B cell (primary cell): ENCODE results near the gene AADAT. TPM values are rescaled to one million over a fixed set of nuclear protein-coding genes. Genes with fewer than 3 reads are reported as not detected.

Experiments
- ATAC-seq: fragments of 200-7000 bp; cut with Tn5 transposase; one replicate; pipeline ENCODE4 v1.10.0; 2021; ENCODE audit warnings: low read depth, mild to moderate bottlenecking, moderate number of reproducible peaks, moderate library complexity
- CTCF ChIA-PET: fragments of 350-600 bp; sonication (Branson Sonifier 250); formaldehyde crosslinking; loops from one replicate; lab custom pipeline; 2021; ENCODE audit warnings: antibody characterized with exemption, inconsistent platforms; lab: Charles Lee
- POLR2A ChIA-PET: fragments of 350-600 bp; sonication (Branson Sonifier 250); formaldehyde crosslinking; loops from one replicate; lab custom pipeline; 2021; ENCODE audit warnings: antibody characterized with exemption; lab: Charles Lee
- DNase-seq: peaks from one replicate; pipeline ENCODE4 v3.0.0; 2013
- H2AFZ ChIP-seq: 2 replicates; pipeline ENCODE4 v1.6.1; 2012; ENCODE audit warnings: mild to moderate bottlenecking, low read depth, low read length; ENCODE audit not compliant: insufficient read depth, poor library complexity, severe bottlenecking
- H3K27ac ChIP-seq, 2 donors: 1 replicate in 1 of 2; 2 replicates in 1 of 2; pipeline ENCODE4 v1.5.1; 2012 to 2013; ENCODE audit warnings: low read length in 2 of 2, mild to moderate bottlenecking in 2 of 2, moderate library complexity in 1 of 2
- H3K27me3 ChIP-seq, 4 experiments: fragments of 200-600 bp in 1 of 4; sonication (generic) in 1 of 4; replicated peaks in 1 of 4; 1 replicate in 2 of 4; 2 replicates in 2 of 4; pipeline versions ENCODE4 v1.6.1 to v1.7.0; 2013 to 2016; ENCODE audit warnings: low read length in 3 of 4, mild to moderate bottlenecking in 2 of 4, mixed read lengths in 1 of 4, moderate library complexity in 1 of 4; ENCODE audit not compliant: insufficient read depth in 4 of 4, control insufficient read depth in 3 of 4; ENCODE audit errors: control extremely low read depth in 1 of 4
- H3K36me3 ChIP-seq, 2 experiments: replicated peaks in 1 of 2; 1 replicate in 1 of 2; 2 replicates in 1 of 2; pipeline versions ENCODE4 v1.6.1 to v1.7.1; 2013; ENCODE audit warnings: low read length in 1 of 2; ENCODE audit not compliant: insufficient read depth in 2 of 2, control insufficient read depth in 1 of 2; ENCODE audit errors: control extremely low read depth in 1 of 2, extremely low read depth in 1 of 2
- H3K4me1 ChIP-seq, 2 donors: fragments of 200-600 bp in 1 of 2; sonication (generic) in 1 of 2; 1 replicate in 1 of 2; 2 replicates in 1 of 2; pipeline versions ENCODE4 v1.5.1 to v1.6.1; 2013 to 2017; ENCODE audit warnings: low read length in 2 of 2; ENCODE audit not compliant: control insufficient read depth in 2 of 2, insufficient read depth in 2 of 2
- H3K4me2 ChIP-seq: replicated peaks from 2 replicates; pipeline ENCODE3; 2012; ENCODE audit warnings: mild to moderate bottlenecking, low read depth, low read length; ENCODE audit not compliant: poor library complexity, severe bottlenecking
- H3K4me3 ChIP-seq, 5 experiments: fragments of 200-600 bp in 1 of 5; sonication (generic) in 1 of 5; 1 replicate in 3 of 5; 2 replicates in 2 of 5; pipeline versions ENCODE4 v1.5.1 to v1.7.0; 2011 to 2016; ENCODE audit warnings: low read length in 4 of 5, mild to moderate bottlenecking in 4 of 5, low read depth in 2 of 5, control low read depth in 1 of 5, moderate library complexity in 1 of 5; ENCODE audit not compliant: insufficient read depth in 1 of 5; ENCODE audit errors: control extremely low read depth in 1 of 5, extremely low read depth in 1 of 5
- H3K79me2 ChIP-seq: fragments of 200-600 bp; sonication (generic); one replicate; pipeline ENCODE4 v1.6.0; 2016; ENCODE audit warnings: low read length; ENCODE audit not compliant: control insufficient read depth, insufficient read depth
- H3K9ac ChIP-seq: fragments of 200-600 bp; sonication (generic); 2 replicates; pipeline ENCODE4 v1.6.1; 2017; ENCODE audit warnings: mild to moderate bottlenecking, low read length, moderate library complexity
- H3K9me3 ChIP-seq, 3 donors: one replicate each; pipeline versions ENCODE4 v1.6.1 to v1.7.1; 2013; ENCODE audit warnings: low read length in 2 of 3; ENCODE audit not compliant: control insufficient read depth in 2 of 3, insufficient read depth in 1 of 3; ENCODE audit errors: control extremely low read depth in 1 of 3
- H4K20me1 ChIP-seq: 2 replicates; pipeline ENCODE4 v1.6.0; 2012; ENCODE audit warnings: mild to moderate bottlenecking, low read length; ENCODE audit not compliant: insufficient read depth, control insufficient read depth, poor library complexity, severe bottlenecking
- H3K27ac Mint-ChIP-seq: one replicate; pipeline ENCODE4 v1.8.0; 2021; ENCODE audit warnings: mixed read lengths
- H3K27me3 Mint-ChIP-seq: one replicate; pipeline ENCODE4 v1.8.0; 2021; ENCODE audit warnings: mixed read lengths
- H3K4me1 Mint-ChIP-seq: one replicate; pipeline ENCODE4 v1.8.0; 2021; ENCODE audit warnings: mixed read lengths
- H3K4me3 Mint-ChIP-seq: one replicate; pipeline ENCODE4 v1.8.0; 2021; ENCODE audit warnings: mixed read lengths
- H3K9me3 Mint-ChIP-seq: one replicate; pipeline ENCODE4 v1.8.0; 2022; ENCODE audit warnings: mixed read lengths; ENCODE audit not compliant: insufficient read depth
- CTCF ChIP-seq: fragments of 200-600 bp; IDR thresholded peaks from one replicate; pipeline ENCODE4 v1.8.0; 2022; ENCODE audit warnings: antibody characterized with exemption, mild to moderate bottlenecking
- EZH2 ChIP-seq: IDR thresholded peaks from 2 replicates; pipeline ENCODE4 v1.6.1; 2012; ENCODE audit warnings: borderline replicate concordance, low read depth, mild to moderate bottlenecking, moderate library complexity, low read length; ENCODE audit not compliant: insufficient read depth, poor library complexity, severe bottlenecking
- WGBS: methylation state at CpG from one replicate; pipeline ENCODE4 v1.1.5; 2013; ENCODE audit warnings: missing lambda C conversion rate; ENCODE audit not compliant: insufficient coverage; 5-methylcytosine and 5-hydroxymethylcytosine counted together
- intact Hi-C: fragments of 100-400 bp; cut with micrococcal nuclease; formaldehyde crosslinking; loops from one replicate; pipeline ENCODE4 v1.10.0; 2022
- polyA plus RNA-seq: library from polyadenylated mRNA; depleted of rRNA; stranded (reverse); fragments of >200 nt; gene quantifications from 2 replicates; pipeline ENCODE4 v1.2.3, GENCODE V29; 2012
- total RNA-seq, 2 donors: library from RNA; stranded (reverse); fragments of 120-200 nt in 1 of 2; gene quantifications; 1 replicate in 1 of 2; 2 replicates in 1 of 2; pipeline versions ENCODE4 v1.2.3 to v1.2.4, GENCODE V29; 2013 to 2022

The AADAT gene
- total and polyA plus RNA-seq, 2 donors (not counting 1 experiment from before 2014, with no cell fraction given) = not detected

GRCh38 chr4:170138580-170139194 lies 48.9 kb upstream of the AADAT start:
- H3K27ac ChIP-seq = no peak overlapping the region
- no peaks in the 10 kb centered on the region for H3K79me2 ChIP-seq
- no peaks in the 10 kb centered on the region for H3K27me3 ChIP-seq
- Mint-ChIP-seq H3K4me3 (no peak overlapping the region), H3K27ac (no peak overlapping the region), H3K4me1 (no peaks in the 10 kb centered on the region), H3K27me3 (peaks cover 4% of the 10 kb centered on the region), H3K9me3 (no peaks in the 10 kb centered on the region)
- intact Hi-C loops = loop anchor here (2.0 kb wide), 1 partner anchor 1896 kb away; no protein-coding TSS in a partner anchor
- WGBS = 6% methylated on average over 9 of the region's 15 CpGs
- no peak overlapping the region for H3K4me3 ChIP-seq
- peak overlapping the region; percentile 7 for H2AFZ ChIP-seq
- H3K9me3 ChIP-seq = peaks cover 0 to 3% (median 0%) of the 10 kb centered on the region in 3 donors
- TF ChIP-seq CTCF (peak; percentile 89), EZH2 (no peak)
- no peaks in the 10 kb centered on the region for H3K36me3 ChIP-seq
- CTCF ChIA-PET = interaction anchor here (1.3 to 1.5 kb wide), 2 partner anchors 10 to 14 kb away, joined by 3 to 7 read pairs; no protein-coding TSS in a partner anchor
- ATAC-seq (peak; percentile 56), DNase-seq (peak; percentile 71)
- no peaks in the 10 kb centered on the region for H3K4me1 ChIP-seq
- no peak overlapping the region for H3K9ac ChIP-seq
- POLR2A ChIA-PET = no interaction called here
- no peaks in the 10 kb centered on the region for H4K20me1 ChIP-seq
- no peak overlapping the region for H3K4me2 ChIP-seq

DNA sequence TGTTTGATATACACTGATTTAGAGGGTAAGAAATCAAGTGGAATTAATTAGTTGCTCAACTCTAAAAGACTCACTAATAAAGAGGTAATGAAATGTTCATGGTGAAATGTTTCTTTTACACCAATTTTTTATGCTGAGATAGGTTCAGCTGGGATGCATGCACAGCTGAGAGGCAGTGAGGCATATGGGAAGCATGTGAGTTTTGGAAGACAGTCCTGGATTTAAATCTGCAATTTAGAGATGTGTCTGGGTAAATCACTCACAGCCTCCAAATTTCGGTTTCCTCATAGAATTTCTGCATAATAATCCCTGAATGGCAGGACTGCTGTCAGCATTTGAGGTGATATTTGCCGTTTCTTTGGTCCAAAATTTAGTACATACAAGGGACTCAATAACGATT lies 48.2 kb upstream of the AADAT start:
- Histone ChIP-seq H3K27ac (no peak overlapping the region), H3K4me3 (no peak overlapping the region), H3K9me3 (peaks cover 0 to 7% (median 4%) of the 10 kb centered on the region in 3 donors), H3K79me2 (no peaks in the 10 kb centered on the region), H4K20me1 (no peaks in the 10 kb centered on the region), H3K27me3 (no peaks in the 10 kb centered on the region), H3K9ac (no peak overlapping the region), H3K4me1 (no peaks in the 10 kb centered on the region), H3K36me3 (no peaks in the 10 kb centered on the region), H3K4me2 (no peak overlapping the region), H2AFZ (no peak overlapping the region)
- ChIA-PET POLR2A (no interaction called here), CTCF (interaction anchor here (0.9 to 1.8 kb wide), 5 partner anchors 9 to 112 kb away, joined by 3 to 7 read pairs (median 3); no protein-coding TSS in a partner anchor)
- WGBS = no CpG with 5 or more reads among the region's 3 CpGs
- DNase-seq (no peak), ATAC-seq (no peak)
- H3K27ac Mint-ChIP-seq = no peak overlapping the region
- no peak overlapping the region for H3K4me3 Mint-ChIP-seq
- TF ChIP-seq CTCF = no peak
- no peak for TF ChIP-seq EZH2
- intact Hi-C loops = loop anchor here (2.0 kb wide), 1 partner anchor 1897 kb away; no protein-coding TSS in a partner anchor
- no peaks in the 10 kb centered on the region for H3K9me3 Mint-ChIP-seq
- H3K4me1 Mint-ChIP-seq = no peaks in the 10 kb centered on the region
- H3K27me3 Mint-ChIP-seq = peaks cover 4% of the 10 kb centered on the region
